NCI-H345 treated with DMSO at 0.1 percent for 48 hours (cell line): ENCODE measurements around the gene LHPP.

Experiments used
- DNase-seq: peaks from one replicate; lab custom pipeline; 2025; ENCODE audit not compliant: unreplicated experiment; lab: John Stamatoyannopoulos, UW

The LHPP gene

DNA sequence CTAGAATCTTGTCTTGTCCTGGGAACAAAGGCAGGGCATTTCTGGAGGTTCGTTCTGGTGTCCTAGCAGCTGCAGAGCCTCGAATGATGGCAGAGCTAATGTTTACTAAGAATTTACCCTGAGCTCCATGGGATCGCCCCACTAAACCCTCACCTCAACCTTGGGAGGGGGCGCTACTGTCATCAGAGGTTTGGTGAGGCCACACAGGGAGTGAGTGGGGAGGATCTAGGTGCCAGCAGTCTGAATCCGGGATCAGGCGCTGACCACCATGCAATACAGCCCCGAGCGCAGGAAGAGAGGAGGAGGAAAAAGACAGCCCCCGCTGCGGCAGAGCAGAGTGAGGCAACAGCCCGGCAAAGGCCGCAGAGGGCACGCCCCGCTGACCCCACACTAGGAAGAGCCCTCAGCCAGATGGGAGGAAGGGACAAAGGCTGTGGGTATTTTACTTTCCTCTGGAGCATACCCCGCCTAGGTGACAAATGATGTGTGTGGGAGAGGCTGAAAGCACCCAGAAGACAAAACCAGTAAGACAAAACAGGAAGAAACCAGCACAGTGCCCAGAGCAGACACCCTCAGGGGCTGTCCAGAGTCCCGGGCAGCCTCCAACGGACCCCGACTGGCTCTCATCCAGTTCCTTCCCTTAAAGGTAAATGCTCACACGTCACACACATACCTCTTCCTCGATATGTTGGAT is 179.1 kb downstream of the LHPP start:
- DNase-seq, result no peak

DNA sequence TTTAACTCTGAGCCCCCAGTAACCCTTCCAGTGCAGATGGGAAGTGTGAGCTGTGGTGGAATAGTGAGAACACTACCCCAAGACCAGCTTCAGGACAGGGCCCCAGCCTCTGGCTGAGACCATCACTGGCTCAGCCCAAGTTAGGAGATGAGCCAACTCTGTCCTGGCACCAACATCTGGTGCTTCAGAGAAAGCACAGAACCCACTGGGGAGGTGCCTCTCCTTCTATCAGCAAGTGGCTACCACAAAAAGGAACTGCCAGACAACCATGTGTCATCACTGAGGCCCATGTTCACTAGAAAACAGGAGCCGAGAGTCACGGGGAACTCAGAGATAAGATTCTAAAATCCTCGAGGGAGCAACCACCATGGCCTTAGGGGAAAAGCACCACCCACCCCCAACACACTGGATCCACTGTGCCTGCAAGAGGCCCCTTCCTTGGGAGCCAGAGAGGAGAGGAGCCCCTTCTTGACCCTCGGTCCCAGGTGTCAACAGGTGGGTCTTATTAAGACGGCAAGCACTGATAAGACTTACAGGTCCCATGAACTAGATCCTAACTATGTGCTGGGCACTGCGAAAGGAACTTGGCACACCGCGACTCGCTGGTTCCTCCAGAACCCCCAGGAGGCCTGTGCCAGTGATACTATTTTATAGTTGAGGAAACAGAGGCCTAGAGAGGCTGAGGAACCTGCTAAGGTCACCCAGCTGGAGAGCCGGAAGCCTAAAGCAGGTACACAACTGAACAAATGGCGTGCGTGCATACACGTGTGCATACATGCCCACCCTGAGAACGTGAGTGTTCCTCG is 179.9 kb downstream of the LHPP start:
- no peak for DNase-seq

DNA sequence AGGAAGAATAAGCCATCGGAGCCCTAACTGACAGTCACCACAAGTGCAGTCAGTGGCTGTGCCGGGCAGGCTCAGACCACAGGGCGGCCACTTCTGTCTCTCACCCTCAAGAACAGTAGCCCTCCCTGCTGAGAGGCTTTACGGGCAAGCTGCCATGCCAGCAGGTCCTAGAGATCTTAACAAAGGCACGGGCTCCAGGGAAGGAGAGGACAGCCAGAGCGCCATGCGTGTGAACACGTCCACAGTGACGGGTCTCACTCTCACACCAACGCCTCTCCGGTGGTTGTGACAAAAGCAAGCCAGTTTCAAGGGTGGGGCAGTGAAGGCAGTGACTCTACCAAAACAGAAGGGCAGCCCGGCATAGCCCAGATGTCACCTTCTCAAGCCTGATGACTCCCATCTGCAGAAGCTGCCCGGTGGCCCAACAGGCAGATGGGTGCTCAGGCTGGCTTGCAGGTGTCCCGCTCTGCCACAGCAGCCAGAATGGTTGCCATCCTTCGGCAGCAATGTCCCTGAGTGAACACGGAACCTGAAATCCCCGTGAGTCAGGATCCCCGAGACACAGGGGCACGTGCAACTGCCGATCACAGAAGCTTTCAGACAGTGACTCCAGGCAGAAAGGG is 180.6 kb downstream of the LHPP start:
- DNase-seq, result no peak

DNA sequence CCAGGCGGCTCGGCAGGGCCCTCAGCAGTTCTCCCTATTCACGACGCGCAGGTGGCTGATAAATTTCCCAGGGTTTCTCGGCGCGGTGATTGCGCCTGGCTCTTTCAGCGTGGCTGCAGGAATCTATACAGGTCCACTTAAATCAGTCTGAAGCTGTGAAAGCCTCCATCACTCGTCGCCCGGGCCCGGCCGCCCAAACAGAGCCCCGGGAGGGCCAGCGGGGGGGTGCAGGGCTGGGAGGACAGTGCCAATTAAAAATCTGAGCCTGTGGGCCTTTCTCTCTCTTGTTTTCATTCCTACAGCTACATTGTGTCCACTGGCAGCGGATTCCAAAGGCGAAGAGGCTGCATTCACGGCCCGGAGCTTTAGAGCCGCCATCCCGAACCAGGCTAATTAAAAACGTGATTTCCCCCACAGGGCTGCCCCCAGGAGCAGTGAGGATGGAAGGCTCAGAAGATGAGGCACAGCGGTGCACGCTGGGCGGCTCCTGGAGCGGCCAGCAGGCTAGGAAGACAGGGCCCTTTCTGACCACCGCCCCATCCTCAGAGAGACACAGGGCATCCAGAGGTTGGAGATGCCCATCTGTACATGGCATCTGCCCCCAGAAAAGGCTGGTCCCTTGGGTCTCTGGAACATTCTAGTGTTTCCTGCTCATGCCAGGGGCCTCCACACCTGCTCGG is 181.8 kb downstream of the LHPP start:
- no peak for DNase-seq

DNA sequence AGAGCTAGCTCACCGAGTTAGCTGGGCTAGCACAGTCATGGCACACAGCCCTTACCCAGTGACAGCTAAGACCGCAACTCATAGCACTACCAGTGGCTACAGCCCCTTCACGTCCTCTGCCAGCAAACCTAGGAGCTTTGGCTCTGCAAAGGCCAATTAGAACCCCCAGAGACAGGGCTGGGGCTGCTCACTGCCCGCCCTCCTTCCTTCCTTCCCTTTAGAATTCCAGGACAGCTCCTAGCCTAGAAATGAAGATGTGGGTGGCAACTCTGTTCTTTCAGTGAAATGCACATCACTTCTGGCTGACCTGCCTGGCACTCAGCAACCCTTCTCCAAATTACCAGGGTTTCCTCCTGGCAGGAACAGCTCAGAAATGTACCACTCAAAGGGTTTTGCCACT is 182.6 kb downstream of the LHPP start:
- no peak for DNase-seq

DNA sequence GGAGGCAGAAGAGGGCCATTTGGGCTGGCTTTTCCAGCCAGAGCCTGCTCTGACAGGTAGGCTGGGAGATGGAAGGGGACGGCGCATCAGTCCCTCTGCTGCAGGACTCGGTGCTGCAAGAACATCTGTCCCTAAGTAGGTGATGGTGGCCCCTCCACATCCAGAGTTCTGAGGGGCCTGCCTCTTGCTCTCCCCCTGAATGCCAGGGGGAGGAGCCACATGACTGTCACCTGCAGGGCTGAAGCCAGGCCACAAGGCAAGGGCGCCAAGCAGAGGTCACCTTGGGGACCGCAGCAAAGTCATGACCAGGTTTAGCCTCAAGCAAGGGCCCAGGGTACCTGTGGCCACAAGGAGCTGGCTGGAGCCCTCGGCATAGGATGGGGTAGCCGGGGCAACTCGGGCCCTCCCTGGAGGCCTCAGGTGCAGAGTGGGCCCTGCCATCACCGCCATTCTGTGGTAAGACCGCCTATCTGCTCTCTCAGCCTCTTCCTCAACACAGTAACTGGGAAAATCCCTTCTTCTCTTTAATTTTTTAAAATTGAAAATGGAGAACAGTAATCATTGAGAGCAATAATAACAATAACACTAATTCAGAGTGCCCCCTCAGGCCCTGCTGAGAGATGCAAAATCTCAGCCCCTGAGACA is 183.3 kb downstream of the LHPP start:
- no peak for DNase-seq

DNA sequence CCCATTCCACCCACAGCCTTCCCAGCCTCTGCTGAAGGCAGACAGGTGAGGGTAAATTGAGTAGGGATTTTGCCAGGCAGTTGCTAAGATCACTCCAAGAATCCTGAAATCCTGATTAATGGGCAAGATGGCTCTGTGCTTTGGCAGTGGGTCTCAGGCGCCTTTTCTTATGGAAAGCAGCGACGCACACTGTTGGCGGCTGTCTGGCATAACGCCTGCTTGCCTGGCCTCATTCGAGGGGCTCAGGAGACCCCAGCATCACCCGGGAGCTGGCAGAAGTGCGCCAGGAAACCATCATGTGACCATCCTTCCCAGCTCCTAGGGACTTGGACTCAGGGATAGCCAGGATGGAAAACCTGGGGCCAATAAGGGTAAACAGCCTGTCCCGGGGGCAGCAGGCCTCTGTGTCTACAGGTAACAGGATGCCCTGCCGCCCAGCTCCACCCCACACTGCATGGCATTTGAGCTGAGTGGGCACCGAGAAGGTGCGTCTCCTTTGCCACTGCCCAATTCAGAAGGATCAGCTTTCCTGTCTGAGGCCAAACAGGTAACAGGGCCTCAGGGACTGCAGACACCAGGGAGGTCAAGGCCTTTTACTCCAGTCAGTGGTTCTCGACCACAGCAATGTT is 184.0 kb downstream of the LHPP start:
- DNase-seq, result no peak

DNA sequence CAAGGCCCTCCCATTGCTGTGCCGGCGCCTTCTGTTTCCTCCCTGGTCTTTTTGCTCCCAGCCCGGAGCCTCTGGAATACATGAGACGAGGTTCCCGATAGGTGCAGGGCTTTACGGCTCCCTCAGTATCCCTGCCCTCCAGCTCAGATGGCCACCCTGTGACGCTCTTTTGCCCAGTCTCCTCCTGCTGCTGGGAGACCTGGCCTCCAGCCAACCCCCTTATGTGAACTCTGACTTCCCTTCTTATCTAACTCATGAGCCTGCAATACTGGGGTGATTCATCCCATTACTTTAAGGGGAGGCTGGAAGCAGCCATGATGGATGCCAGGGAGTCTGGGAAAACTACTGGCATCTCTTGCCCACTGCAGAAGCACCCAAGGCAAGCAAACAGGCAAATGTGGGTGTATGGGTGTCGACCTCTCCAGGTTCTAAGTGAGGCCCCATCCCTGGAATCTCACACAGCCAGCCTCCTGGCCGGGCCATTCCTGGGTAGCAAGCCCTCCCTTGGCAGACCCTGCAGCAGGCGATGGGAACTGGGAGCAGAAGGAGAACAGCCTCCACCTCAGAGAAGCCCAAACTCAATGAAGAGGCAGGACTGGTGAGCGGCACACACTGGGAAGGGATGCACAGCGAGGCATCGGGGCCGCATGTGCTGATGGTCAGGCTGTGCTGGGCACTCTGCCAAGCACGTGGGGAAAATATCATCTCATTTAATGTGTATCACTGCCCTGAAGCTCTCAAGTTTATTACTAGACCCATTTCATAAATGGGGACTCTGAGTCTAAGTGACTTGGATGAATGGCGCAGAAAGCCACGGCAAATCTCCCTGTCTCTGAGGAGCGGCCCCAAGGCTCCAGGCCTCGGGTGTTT is 185.1 kb downstream of the LHPP start:
- DNase-seq, result no peak

DNA sequence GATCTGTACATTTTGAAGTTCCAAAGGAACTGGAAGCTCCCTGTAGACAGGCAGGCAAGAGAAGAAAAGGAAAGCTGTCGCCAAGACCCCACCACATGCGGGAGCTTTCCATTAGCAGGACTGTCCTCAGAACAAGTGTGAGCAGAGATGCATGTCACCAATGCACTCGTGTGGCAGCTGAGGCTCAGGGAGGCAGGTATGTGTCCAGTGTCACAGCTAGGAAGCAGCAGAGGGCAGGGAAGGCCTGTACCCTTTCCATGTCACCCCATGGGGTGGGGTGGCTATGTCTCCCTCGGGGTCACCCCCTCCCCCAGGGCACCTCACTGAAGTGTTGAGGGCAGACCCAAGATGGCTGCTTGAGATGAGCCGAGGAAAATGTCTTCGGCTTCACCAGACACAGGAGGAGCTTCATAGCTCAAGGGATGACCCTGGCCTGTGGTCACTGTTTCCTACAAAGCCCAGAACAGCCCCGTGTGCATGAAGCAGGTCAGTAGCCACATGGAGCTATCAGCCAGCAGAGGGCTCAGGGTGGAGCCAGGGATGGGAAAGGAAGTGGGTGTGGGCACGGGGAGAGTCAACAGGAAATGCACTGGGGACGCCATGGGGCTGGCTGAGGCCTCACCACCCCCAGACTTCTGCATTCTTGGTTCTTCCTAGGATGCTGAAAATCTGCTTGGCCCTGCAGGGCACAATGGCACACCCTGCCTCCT is 186.0 kb downstream of the LHPP start:
- DNase-seq, result no peak

DNA sequence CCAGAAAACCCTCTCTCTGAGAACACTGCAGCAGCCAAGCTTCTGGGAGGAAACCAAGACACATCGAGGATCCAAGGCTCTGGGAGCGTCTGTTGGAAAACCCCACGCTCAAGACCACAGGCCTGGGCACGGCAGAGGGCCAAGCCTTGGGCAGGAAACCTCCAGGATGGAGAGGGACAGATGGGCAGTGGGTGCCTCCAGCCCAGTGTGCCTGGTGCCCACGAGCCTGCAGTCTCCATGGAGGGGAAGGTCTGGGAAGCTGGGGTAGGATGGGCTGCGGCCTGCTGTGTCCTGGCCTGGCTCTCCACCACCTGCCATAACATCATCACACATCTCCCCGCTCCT is 186.5 kb downstream of the LHPP start:
- no peak for DNase-seq

DNA sequence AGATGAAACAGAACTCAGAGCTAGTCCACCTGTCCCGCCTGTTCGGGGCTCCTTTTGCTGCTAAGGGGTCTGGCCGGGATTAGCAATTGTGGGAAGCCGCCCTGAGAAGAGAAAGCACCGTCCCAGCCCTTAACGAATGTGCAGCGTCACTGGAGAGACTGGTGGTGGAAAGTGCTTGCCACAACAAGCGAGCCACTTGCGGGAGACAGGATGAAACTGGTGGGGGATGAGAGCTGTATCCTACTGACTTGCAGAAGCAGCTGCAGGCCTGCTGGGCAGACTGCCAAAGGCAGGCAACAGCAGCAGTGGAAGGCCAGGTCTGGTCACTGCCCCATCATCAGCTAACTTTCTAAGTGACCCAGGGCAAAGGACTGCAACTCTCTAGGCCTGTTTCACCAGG is 187.1 kb downstream of the LHPP start:
- DNase-seq, result peak; percentile 71

DNA sequence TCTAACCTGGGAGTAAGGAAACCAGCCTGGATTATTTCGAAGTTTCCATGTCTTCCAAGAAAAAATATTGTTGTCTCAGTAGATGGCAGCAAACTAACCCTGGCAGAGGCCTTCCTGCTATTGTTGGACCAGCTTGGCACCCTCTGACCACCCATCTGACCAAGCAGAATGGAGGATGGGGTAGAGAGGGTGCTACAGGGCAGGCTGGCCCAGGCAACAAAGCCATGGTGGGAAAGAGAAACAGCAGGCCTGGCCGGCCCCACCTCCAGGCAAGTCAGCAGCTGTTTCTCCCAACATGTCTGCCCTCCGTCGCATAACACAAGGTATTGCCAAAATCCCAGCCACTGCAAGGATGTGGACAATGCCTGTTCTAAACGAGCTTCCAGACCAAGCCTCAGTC is 187.6 kb downstream of the LHPP start:
- no peak for DNase-seq

DNA sequence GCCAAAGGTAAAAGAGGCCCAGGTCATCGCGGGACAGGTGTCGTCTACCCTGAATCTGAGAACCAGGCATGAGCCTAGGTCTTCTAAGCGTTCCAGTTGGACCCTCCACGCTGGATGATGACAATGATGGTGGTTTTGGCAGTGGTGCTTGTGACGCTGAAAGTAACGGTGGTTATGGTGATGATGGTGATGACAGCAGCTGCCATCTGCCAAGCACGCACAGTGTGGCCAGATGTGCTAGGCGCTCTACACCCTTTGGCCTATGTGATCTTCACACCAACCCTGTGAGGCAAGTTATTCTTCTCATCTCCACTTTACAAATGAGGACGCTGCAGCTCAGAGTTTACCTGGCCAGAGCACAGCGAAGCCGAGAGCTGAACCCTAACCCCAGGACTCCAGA is 188.6 kb downstream of the LHPP start:
- DNase-seq, result no peak

DNA sequence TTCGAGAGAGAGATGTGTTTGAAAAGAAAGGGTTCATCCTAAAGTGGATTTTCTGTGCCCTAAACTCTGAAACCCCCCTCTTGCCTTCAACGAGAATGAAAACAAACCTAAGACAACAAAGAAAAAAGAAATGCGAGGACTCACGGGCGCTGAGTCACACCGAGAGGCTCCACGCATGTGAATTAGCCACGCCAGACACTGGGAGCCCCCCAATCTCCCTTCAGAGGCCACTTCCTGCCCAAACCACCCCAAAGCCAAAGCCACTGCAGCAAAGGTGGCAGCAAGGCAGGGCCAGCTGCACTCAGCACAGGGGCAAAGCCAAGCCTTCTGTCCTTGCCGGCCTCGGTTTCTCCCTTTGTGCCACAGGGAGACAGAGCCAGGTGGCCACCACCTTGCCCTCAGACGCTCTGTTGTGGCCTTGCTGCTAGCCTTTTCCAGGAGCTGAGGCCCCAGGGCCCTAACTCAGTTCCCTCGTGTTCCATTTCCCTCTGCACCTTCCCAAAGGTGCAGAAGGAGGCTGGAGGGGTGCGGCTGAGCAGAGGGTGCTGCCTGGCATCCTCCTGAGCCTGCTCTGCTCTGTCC is 189.3 kb downstream of the LHPP start:
- no peak for DNase-seq

DNA sequence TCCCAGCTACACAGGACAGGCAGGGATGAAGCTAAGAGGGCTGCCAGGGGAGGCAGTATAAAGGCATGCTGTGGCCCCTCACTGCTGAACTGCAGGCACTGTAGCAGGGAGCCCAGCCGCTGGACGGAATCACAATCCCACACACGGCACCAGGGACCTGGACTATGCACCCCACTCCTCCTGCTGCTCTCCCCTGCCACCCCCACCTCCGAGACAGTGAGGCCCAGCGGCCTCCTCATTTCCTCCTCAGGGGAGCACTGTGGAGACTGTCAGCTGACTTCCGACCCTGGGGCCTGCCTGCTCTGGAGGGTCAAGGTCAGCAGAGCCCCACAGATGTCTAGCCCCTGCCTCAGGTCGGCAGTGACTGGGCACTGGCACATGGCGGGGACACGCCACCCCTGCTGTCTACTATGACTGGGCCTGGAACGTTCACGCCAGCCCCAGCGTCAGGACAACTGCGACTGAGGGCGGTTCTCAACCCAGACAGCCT is 189.8 kb downstream of the LHPP start:
- DNase-seq, result no peak

DNA sequence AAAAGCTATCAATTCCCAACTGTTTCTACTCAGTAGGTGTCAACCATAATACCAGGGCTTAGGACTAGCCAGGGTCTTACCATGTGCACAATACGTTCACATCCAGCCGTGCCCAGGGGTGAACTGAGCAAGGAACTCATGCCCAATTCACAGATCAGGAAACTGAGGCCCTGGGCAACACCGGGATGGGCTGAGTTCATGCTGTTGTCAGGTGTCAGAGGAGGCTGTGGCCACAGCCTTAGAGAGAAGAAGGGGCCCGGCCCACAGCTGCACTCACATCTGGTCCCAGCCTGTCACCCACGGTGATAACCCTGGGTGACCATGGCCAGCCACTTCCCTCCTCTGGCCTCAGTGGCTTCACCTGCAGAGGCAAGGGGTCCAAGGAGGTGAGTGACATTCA is 190.6 kb downstream of the LHPP start:
- no peak for DNase-seq

DNA sequence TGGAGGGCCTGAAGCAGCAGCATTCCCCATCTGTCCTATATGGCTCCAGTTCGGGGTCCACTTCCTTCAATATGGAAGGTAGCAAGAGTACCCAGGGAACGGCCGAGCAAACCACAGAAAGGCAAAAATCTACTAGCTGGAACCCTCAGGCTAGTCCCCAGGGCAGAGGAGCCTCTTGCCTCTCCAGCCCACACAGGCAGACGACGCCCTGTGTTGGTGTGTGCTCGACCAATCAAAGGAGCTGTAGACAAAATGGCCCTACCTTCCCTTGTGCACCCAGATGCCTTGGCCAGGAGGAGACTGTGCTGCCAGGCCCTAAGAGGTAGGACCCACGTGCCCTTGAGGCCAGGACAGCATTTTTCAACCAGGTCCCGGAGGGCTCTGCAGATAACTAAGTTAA is 191.1 kb downstream of the LHPP start:
- no peak for DNase-seq

DNA sequence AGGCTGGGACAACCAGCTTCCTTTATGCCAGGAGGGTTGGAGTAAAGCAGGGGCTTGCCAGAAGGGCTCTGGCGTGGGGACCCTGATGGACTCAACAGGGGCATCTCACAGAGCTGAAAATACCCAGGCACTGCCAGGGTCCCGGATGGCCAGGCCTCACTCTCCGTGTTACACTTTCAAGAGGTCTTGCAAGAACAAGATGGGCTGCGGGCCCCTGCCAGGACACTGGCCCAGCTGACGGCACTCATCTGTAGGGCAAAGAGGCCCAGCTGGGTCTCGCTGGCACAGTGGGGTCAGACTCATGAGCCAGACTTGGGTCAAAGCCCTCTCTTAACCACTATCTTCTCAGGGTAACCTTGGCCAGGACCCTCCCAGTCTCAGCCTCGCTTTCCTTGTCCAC is 191.7 kb downstream of the LHPP start:
- DNase-seq, result no peak
